Embryonic facial prominence (tissue), 1 donor: ENCODE results near the gene OR4D2.
A peak's percentile ranks its signal among the peaks of the same experiment; 100 is the strongest.
"Not testable (repeated sequence)": the region's sequence is repeated elsewhere in the genome, so short reads cannot be mapped to it uniquely, and the experiment has no call there.

Experiments
- DNase-seq: peaks from one replicate; pipeline ENCODE4 v3.0.0-alpha.2; 2016; ENCODE audit errors: extremely low spot score

Gene OR4D2

DNA sequence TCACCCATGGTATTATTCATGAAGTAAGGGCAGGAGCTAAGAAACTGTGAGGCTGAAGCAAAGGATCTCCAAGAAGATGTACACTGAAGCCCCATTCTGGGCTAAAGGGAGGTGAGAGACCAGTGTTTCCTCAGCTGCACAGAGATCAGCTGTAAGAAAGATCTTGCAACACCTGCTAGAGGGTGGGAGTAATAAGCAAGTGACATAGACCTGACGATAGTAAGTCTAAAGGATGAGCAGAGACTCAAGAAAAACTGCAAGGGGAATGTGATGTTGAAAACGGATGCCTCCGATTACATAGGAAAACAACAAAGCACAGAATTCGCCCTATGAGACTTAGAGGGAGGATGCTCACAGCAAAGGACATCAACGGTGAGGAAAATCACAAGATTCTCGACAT is at the start of gene OR4D2:
Gene OR4D2 (plus strand): TSS at position 301 of the 400 bp plus-strand sequence. CDS start 2,674 bp downstream, outside the sequence.
- DNase-seq, result no peak

DNA sequence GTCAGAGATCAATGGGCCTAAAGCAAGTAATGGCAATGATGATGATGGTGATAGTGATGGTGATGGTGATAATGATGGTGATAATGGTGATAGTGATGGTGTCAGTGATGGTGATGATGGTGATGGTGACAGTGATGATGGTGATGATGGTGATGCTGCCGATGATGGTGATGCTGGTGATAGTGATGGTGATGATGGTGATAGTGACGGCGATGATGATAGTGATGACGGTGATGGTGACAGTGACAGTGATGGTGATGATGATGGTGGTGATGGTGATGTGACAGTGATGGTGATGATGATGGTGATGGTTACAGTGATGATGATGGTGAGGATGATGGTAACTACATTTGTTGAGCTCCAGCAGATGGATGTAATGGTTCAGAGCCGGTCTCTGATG is 49.4 kb upstream of the OR4D2 start:
- DNase-seq, result no peak

DNA sequence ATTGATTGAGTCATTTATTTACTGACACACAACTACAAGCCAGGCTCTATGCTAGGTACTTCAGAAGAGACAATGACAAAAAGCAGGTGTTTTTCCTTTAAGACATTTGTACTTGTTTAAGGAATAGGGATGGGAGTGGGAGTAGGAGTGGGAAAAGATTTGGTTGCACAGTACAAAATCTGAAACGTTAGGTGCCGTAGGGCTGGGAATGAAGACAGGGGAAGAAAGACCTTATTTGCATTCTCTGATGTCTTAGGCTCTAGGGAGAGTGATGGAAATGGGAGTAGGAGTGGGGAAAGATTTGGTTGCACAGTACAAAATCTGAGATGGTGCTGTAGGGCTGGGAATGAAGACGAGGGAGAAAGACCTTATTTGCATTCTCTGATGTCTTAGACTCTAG is 47.3 kb upstream of the OR4D2 start:
- DNase-seq, result no peak

DNA sequence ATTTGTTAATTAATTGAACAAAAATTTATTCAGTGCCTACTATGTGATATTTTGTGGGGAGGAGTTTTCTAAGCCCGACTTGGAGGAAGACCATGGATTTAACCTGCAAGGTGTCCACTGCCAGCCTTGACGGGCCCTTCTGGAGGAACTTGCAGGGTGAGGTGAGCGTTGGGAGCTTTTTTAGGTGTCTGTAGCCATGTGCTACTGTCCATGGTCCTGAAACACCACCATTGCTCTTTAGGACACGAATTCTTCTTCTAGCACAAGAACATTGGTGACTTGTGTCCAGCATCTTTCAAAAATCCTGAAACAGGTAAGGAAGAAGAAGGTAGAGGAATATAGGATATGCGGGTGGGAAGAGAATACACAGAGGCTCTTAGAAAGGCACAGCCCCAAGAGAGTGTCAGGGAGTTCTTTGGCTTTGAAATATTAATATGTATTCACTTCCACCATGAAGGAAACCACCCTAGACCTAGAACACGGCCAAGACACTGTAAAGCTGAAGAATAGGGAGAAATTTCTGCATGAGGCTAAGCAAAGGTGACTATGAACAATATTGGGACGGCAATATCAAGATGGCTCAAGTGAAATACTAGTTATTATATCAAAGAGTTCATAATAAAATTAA is 46.5 kb upstream of the OR4D2 start:
- DNase-seq, result peak; percentile 25

DNA sequence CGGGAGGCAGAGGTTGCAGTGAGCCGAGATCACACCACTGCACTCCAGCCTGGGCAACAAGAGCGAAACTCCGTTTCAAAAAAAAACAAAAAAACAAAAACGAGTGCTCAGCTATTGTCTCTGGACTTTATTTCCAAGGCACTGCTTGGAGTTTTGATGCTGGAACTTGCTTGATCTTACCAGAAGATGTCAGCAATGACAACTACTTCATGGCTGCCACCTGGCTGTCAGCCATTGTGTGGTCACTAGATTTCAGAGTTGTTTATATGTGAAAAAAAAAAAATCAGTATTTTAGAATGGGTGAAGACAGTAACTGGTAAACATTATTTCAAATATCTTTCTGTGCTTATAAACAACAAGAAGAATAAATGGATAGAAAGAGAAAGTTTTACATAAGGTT is 44.9 kb upstream of the OR4D2 start:
- DNase-seq, result no peak

DNA sequence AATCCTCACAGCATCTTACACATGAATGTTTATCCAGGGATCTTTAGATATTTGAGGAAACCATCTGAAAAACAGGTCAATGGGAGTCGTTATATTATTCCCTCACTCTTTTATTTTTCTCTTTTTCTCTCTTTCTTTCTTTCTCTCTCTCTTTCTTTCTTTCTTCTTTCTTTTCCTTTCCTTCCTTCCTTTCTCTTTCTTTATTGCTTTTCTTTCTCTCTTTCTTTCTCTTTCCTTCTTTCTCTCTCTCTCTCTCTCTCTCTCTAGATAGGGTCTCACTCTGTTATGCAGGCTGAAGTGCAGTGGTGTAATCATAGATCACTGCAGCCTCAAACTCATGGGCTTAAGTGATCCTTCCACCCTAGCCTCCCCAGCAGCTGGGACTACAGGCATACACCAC is 38.9 kb upstream of the OR4D2 start:
- DNase-seq, result no peak

DNA sequence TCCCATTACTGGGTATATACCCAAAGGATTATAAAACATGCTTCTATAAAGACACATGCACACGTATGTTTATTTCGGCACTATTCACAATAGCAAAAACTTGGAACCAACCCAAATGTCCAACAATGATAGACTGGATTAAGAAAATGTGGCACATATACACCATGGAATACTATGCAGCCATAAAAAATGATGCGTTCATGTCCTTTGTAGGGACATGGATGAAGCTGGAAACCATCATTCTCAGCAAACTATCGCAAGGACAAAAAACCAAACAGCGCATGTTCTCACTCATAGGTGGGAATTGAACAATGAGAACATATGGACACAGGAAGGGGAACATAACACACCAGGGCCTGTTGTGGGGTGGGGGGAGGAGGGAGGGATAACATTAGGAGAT is 34.1 kb upstream of the OR4D2 start:
- not testable (repeated sequence) for DNase-seq

DNA sequence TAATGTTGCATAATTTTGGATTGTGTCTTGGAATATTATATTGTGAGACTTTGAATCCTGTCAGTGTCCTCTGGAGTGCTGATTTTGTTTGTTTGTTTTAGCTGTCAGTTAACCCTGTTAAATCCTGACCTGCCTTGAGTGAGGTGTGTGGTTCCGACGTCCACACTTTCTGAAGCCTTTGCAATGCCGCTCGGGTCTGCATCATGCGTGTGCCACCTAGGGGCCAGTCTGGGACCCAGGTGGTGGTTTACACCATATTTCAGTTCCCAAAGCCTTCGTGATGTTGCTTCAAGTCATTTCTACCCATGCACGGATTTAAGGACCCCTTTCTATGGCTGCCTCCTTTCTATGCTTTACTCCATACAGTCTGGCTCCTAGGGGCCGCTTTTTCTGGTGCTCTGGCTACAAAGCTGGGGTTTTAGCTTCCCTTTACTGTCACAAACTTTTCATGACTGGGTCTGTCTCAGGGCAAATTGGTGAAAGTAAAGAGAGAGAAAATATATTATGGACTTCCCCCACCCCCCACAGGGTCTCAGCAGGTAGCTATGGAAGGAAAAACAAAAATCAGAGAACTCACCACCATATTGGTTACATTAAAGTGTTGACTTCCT is 30.0 kb upstream of the OR4D2 start:
- DNase-seq, result no peak

DNA sequence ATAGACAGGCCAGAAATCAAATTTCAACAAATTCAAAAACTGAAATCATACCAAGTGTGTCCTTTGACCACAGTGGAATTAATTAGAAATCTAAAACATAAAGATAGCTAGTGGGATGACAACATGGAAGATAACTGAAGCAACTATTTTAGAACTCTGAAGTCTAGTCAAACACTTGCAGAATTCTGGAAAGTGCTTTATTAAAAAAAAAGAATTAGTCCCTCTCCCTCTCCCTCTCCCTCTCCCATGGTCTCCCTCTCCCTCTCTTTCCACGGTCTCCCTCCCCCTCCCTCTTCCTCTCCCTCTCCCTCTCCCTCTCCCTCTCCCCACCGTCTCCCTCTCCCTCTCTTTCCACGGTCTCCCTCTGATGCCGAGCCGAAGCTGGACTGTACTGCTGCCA is 25.3 kb upstream of the OR4D2 start:
- DNase-seq, result no peak

DNA sequence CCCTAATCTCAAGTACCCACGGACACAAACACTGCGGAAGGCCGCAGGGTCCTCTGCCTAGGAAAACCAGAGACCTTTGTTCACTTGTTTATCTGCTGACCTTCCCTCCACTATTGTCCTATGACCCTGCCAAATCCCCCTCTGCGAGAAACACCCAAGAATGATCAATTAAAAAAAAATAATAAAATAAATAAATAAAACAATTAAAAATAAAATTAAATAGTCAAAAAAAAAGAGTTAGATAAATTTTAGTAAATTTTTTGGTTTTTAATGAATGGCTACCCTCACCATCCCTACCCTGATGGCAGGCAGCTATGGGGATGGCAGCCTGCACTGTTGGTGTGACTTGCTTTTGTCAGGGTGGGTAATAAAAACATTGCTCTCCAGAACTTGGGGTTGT is 23.4 kb upstream of the OR4D2 start:
- DNase-seq, result not testable (repeated sequence)

DNA sequence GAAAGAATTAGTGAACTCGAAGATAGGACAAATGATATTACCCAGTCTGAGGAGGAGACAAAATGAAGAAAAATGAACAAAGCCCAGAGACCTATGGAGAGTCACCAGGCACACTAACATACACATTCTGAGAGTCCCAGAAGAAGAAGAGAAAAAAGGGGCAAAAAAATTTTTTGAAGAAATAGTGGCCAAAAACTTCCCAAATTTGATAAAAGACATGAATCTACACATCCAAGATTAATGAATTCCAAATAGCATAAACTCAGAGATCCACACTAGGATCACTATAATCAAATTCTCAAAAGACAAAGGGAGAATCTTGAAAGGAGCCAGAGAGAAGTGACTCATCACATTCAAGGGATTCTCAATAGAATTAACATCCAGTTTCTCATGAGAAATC is 22.0 kb upstream of the OR4D2 start:
- DNase-seq, result no peak

DNA sequence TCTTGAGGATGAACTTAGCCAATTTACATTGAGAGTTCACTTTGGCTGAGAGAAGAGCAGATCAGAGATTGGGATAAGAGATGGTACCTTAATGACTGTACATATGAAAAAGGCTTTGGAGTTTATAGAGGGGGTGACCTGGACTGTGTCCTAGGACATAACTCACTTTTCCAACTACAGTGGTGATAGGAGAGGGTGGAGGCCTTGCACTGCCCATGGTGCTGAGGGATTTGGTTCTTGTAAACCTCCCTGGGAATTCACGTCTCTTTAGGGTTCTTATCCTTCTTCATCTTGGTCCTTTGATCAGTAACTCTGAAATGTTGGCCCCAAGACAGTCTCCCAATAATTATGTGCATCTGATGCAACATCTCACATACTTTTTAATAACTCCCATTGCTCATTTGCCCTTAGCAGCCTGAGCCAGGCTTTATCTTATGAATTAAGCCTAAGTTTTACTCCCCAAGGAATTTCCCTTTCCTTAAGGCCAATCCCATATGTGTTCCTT is 18.8 kb upstream of the OR4D2 start, which contains the start of gene OR4D1:
Gene OR4D1 (plus strand): TSS at position 455 of the 505 bp plus-strand sequence. CDS start 6,770 bp downstream, outside the sequence.
- no peak for DNase-seq

DNA sequence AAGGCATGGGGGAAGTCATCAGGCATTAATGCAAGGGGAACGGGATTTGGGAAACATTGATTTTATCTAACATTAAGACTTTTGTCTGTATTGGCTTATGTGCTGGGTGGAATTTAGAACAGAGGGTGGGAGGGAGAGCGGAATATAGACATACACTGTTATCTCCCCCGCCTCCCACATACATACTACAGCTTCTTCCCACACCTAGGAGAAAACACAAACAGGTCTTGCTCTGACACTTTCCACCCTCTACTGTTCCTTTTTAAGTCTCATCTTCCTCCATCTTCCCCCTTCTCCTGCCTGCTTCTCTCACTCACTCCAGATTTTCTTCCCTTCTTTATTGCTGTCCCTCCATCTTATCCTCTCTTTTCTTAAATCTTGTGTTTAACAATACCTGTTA is 18.2 kb upstream of the OR4D2 start:
- no peak for DNase-seq

DNA sequence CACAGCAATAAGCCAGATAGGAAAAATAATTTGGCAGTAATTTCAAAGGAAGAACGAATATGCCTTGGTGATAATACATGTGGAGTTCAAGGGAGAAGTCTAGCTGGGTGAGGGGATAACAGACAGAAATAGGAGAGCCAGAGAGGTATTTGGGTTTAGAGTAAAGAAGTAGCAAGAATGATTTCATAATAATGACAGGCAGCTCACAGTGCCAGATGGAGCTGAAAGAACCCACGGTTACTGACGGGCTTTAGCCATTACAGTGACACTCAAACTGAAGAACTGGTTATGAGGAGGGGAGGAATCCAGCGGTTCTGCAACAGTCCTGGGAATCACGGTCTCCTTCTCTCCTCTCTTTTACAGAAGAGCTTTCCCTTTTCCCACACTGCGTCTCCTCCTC is 16.4 kb upstream of the OR4D2 start:
- DNase-seq, result no peak

DNA sequence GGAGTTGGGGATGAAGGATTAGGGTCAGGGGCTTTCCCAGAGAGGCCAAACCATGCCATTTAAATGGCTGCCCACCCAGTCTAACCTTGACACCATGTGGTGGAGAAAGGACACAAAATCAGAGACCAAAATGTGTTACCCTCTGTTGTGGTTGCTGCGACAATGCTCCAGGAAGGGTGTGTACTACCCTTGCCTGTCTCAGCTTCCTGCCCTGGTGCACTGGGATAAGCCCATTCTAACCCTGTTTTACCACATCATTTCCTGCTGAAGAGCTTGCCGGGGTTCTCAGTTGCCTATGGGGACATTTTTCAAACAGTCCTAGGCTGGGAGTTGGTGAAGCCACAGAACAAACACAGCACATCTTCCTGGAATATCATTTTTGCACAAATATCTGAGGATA is 13.7 kb upstream of the OR4D2 start:
- no peak for DNase-seq

DNA sequence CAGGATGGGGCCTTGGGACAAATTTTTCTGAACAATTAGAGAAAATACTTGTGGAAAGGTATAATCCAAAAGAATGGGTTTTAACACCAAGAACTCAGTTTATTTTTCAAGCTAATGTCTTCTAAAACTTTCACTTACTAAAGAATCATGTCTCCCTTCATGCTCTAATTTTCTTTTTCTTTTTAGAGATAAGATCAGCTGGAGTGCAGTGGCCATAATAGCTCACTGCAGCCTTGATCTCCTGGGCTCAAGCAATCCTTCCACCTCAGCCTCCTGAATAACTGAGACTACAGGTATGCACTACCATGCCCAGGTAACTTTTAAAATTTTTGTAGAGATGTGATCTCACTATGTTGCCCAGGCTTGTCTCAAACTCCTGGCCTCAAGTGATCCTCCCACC is 13.1 kb upstream of the OR4D2 start:
- DNase-seq, result no peak

DNA sequence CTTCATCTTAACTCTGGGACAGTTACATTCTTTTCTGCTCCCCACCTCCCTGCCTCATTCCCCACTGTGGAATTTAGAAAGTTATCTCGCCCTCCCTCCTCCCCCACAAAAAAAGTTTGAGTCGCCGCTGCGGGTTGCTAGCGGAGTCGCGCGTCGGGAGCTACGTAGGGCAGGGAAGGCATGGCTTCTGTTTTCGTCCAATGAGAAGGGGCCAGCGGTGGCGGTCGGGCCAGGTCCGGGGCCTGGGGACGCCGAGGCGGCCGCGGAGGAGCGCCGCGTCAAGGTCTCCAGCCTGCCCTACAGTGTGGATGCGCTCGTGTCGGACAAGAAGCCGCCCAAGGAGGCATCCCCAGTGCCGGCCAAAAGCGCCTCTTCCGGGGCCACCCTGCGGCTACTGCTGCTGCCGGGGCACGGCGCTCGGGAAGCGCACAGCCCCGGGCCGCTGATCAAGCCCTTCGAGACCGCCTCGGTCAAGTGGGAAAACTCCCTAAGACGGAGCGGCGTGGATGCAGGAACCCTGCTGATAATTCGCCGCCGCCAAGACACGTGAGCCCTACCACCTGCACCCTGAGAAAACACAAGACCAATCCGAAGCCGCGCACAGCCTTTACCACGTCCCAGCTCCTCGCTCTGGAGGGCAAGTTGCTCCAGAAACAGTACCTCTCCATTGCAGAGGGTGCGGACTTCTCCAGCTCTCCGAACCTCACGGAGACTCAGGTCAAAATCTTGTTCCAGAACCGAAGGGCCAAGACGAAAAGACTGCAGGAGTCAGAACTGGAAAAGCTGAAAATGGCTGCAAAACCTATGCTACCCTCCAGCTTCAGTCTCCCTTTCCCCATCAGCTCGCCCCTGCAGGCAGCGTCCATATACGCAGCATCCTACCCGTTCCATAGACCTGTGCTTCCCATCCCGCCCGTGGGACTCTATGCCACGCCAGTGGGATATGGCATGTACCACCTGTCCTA is 9.7 kb upstream of the OR4D2 start:
- no peak for DNase-seq

DNA sequence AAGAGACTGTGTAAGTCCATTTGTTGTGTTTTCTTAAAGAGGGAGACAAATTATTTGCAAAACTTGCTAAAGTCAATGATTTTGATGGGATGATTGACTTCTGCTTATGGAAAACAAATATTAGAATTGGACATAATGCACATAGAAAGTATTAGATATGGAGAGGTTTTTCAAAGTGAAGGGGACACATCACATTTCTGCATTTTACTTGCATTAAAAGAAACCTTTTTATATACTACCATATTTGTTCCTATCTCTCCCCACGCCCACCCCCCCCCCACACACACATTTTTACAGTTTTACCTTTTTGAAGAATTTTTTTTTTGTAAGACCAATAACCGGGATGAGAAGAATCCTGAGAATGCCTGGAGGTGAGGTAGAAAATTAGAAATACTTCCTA is 8.6 kb upstream of the OR4D2 start:
- DNase-seq, result no peak

DNA sequence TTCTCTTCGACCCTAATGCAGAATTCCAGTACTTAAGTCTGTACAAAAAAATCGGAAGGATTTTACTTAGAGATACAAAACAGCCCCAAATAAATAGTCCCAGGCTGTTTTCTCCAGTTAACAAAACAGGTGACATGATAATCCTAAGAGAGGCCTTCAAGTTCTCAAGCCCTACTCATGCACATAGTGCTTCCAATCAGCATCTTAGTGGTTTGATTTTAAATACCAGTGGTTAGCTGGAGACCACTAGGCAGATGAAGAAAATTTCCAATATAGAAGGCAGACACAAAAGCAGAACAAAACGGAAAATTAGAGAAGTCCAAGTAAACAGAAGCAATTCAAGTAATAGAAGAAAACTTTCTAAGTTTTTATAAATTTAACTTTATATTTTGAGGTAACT is 5.2 kb upstream of the OR4D2 start:
- DNase-seq, result no peak

DNA sequence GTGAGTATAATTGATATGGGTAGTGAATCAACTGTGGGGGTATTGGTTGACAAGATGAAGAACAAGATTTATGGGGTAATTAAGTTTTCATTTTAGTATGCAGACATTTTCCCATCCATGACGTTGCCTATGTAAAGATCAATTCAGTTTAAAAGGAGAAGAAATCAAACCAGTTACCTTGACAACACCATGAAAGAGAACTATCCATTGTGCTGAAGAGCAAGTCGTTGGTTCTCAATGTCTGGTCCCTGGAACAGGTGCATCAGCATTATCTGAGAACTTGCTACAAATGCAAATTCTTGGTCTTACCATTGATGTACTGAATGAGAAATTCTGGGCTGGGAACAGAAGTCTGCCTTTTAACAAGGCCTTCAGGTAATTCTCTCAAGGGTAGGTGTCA is 801 bp upstream of the OR4D2 start:
- DNase-seq, result no peak

DNA sequence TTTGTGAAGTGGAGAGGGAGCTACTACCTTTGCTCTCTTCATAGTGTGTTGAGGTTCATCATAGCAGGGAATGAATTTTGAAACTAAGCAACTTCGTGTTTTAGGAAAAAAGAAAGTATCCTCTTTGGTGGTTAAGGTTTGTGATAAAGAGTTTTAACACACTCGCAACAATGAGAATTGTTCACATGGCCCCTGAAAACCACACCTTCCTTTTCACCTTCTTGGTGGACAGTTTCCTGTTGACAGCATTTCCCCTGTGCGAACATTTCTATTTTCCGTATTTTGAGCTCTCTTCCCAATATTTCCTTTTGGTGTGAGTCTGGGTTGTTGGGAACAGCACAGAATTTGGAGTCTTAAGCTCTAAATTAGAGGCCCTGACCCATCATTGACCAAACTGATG is 3.8 kb downstream of the OR4D2 start:
- DNase-seq, result no peak

DNA sequence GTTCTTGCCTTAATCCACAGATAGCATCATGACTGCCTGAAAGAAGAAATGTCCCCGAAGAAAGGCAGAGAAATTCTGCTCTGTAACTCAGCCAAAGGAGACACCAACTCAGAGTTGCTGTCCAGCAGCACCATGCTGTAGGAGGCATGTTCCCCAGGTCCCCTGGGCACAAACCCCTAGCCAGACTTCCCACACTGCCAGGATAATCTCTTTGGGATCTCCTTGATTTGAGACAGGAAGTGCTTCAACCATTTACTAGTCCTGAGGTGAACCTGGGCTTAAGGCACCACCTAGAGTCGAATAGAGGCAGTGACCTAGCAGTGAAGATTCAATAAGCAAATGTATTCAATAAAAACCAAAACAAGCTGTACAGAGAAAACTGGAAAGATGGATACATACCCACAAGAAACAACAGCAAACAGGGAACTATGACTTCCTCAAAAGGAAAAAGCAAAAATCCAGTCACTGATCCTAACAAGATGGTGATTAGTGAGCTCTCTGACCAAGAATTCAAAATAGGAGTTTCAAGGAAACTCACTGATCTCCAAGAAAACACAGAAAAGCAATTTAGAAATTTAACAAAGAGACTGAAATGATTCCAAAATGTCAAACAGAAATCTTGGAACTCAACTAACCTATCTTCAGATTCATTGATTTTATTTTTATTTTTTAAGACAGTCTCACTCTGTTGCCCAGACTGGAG is 5.7 kb downstream of the OR4D2 start:
- no peak for DNase-seq
